A549 (cell line): ENCODE results near the gene KCNK2. TPM values are rescaled to one million over a fixed set of nuclear protein-coding genes. Genes with fewer than 3 reads are reported as not detected.

Experiments used
- ATAC-seq, 2 experiments: fragments of 200-7000 bp in 1 of 2; fragments of >200 bp in 1 of 2; cut with Nextera tagmentation in 1 of 2; cut with Tn5 transposase in 1 of 2; 3 replicates each; pipeline versions ENCODE4 v1.8.0 to v1.9.1; 2018 to 2020; ENCODE audit warnings: mild to moderate bottlenecking in 1 of 2, moderate library complexity in 1 of 2
- CTCF ChIA-PET: fragments of 300-600 bp; sonication (Branson Sonifier 250); formaldehyde crosslinking; extraction: SDS; loops from one replicate; lab custom pipeline; 2021; ENCODE audit warnings: antibody characterized with exemption, inconsistent platforms; lab: Yijun Ruan, JAX
- POLR2A ChIA-PET: fragments of 350-600 bp; formaldehyde crosslinking; extraction: SDS; loops from one replicate; lab custom pipeline; 2021; ENCODE audit warnings: antibody characterized with exemption, inconsistent platforms; lab: Yijun Ruan, JAX
- DNase-seq, 2 experiments: peaks; one replicate each; pipeline versions ENCODE4 v3.0.0 to v3.0.0-alpha.2; 2011 to 2016; ENCODE audit warnings: low read depth in 1 of 2, low spot score in 1 of 2
- FAIRE-seq: peaks from 2 replicates; lab custom pipeline; 2011; peaks lifted over from hg19 to GRCh38; lab: Jason Lieb, UNC
- H3K27ac ChIP-seq, 2 experiments: fragments of >200 bp; sonication (Bioruptor Twin); formaldehyde crosslinking; 3 replicates each; pipeline ENCODE4 v1.5.1; 2016 to 2017
- H3K4me1 ChIP-seq: fragments of >200 bp; sonication (Bioruptor Twin); formaldehyde crosslinking; 3 replicates; pipeline ENCODE4 v1.6.1; 2016
- H3K4me2 ChIP-seq: fragments of >200 bp; sonication (Bioruptor Twin); formaldehyde crosslinking; 3 replicates; pipeline ENCODE4 v1.6.1; 2016
- H3K4me3 ChIP-seq: fragments of >200 bp; sonication (Bioruptor Twin); formaldehyde crosslinking; 3 replicates; pipeline ENCODE4 v1.5.1; 2016
- H3K9me3 ChIP-seq: fragments of >200 bp; sonication (Bioruptor Twin); formaldehyde crosslinking; 3 replicates; pipeline ENCODE4 v1.6.1; 2016
- BCL3 ChIP-seq: fragments of >200 bp; sonication (Bioruptor Twin); formaldehyde crosslinking; IDR thresholded peaks from 3 replicates; pipeline ENCODE4 v1.6.1; 2016
- CTCF ChIP-seq: fragments of >200 bp; sonication (Bioruptor Twin); formaldehyde crosslinking; IDR thresholded peaks from 3 replicates; pipeline ENCODE4 v1.5.1; 2016
- ESRRA ChIP-seq: fragments of 150-350 bp; IDR thresholded peaks from 2 replicates; pipeline ENCODE4 v1.6.1; 2014; ENCODE audit warnings: mild to moderate bottlenecking, low read length, borderline replicate concordance
- FOSL2 ChIP-seq, 2 experiments: fragments of 450-650 bp in 1 of 2; fragments of >200 bp in 1 of 2; sonication (Bioruptor Twin) in 1 of 2; formaldehyde crosslinking; IDR thresholded peaks; 2 replicates each; pipeline versions ENCODE4 v1.5.0 to v1.6.1; 2016 to 2020; ENCODE audit warnings: mild to moderate bottlenecking in 1 of 2, moderate library complexity in 1 of 2
- GATA3 ChIP-seq: IDR thresholded peaks from 2 replicates; pipeline ENCODE4 v1.6.1; 2012; ENCODE audit warnings: borderline replicate concordance
- HOXB13 ChIP-seq: fragments of 250-450 bp; sonication (Bioruptor Pico); IDR thresholded peaks from 2 replicates; pipeline ENCODE4 v1.5.0; 2020; ENCODE audit warnings: low read depth, mild to moderate bottlenecking, moderate library complexity
- MAX ChIP-seq: IDR thresholded peaks from 2 replicates; pipeline ENCODE4 v1.6.1; 2012
- RAD21 ChIP-seq, 2 experiments: fragments of >200 bp in 1 of 2; sonication (Bioruptor Twin) in 1 of 2; formaldehyde crosslinking in 1 of 2; IDR thresholded peaks in 1 of 2; conservative IDR thresholded peaks in 1 of 2; 2 replicates in 1 of 2; 3 replicates in 1 of 2; pipeline ENCODE4 v1.6.1; 2012 to 2018; ENCODE audit warnings: inconsistent platforms in 1 of 2
- RARB ChIP-seq: fragments of 250-450 bp; sonication (Bioruptor Pico); IDR thresholded peaks from 2 replicates; pipeline ENCODE4 v1.8.0; 2021; ENCODE audit warnings: mild to moderate bottlenecking, moderate library complexity
- RNF2 ChIP-seq: fragments of 200-600 bp; sonication (generic); IDR thresholded peaks from 2 replicates; pipeline ENCODE4 v1.6.1; 2016; ENCODE audit warnings: low read depth, mild to moderate bottlenecking, antibody characterized with exemption, moderate library complexity, borderline replicate concordance
- SMC3 ChIP-seq: fragments of >200 bp; sonication (Bioruptor Twin); formaldehyde crosslinking; IDR thresholded peaks from 3 replicates; pipeline ENCODE4 v1.6.1; 2018; ENCODE audit warnings: inconsistent platforms
- SREBF2 ChIP-seq: fragments of 450-650 bp; IDR thresholded peaks from 2 replicates; pipeline ENCODE4 v1.6.1; 2014; ENCODE audit warnings: mild to moderate bottlenecking, moderate library complexity
- ZC3H11A ChIP-seq: fragments of 450-650 bp; IDR thresholded peaks from 2 replicates; pipeline ENCODE4 v1.6.1; 2014; ENCODE audit warnings: antibody characterized with exemption, mild to moderate bottlenecking
- ZFP36 ChIP-seq: fragments of 450-650 bp; IDR thresholded peaks from 2 replicates; pipeline ENCODE4 v1.6.1; 2014; ENCODE audit warnings: borderline replicate concordance; ENCODE audit not compliant: partially characterized antibody
- WGBS: methylation state at CpG from one replicate; pipeline ENCODE4 v1.1.6; 2017; ENCODE audit errors: missing lambda C conversion rate; 5-methylcytosine and 5-hydroxymethylcytosine counted together
- polyA plus RNA-seq, 4 experiments: library from polyadenylated mRNA; depleted of rRNA in 3 of 4; stranded (reverse); fragments of >200 nt; fragmentation: RNase III in 1 of 4; extraction: RNeasy Plus Mini Kit Qiagen cat#74134 plus additional on column Dnase treatment in 1 of 4; gene quantifications; 2 replicates in 3 of 4; 3 replicates in 1 of 4; pipeline ENCODE4 v1.2.3, GENCODE V29; 2011 to 2017
- TF ChIP-seq, protein P1 (sequence below): fragments of 250-450 bp; sonication (Bioruptor Pico); IDR thresholded peaks from 2 replicates; pipeline ENCODE4 v1.5.0; 2021; ENCODE audit warnings: mild to moderate bottlenecking, moderate library complexity, borderline replicate concordance

KCNK2 gene
- polyA plus RNA-seq, 2 of the 4 experiments (the other 2 are of a cell fraction): 0.04 TPM; not detected in 1

DNA sequence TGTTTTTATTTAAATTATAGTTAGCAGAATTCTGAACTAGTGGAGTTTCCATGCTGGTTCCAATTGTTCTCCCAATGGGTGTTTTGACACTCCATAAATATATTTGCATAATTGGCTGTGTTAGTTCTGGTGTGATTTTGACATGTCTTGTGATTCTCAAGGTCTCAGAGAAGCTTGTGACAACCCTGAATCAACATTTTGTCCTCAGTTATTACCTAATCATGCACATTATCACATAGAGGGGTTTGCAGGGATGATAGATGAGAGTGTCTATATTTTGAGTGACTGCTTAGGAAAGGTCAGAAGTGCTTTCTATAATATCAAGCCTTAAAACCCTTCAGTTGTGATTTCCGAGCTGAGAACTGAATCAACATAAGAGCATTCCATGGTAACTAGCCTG lies 11.5 kb upstream of the KCNK2 start:
- no peak for TF ChIP-seq FOSL2 (IDR thresholded peaks at IDR 0.05)
- no peak for TF ChIP-seq FOSL2 (CRISPR knock-in tag; IDR thresholded peaks at IDR 0.05)
- TF ChIP-seq BCL3: no peak
- TF ChIP-seq ZC3H11A: no peak
- TF ChIP-seq RARB: no peak
- TF ChIP-seq GATA3: no peak
- TF ChIP-seq, protein P1, sequence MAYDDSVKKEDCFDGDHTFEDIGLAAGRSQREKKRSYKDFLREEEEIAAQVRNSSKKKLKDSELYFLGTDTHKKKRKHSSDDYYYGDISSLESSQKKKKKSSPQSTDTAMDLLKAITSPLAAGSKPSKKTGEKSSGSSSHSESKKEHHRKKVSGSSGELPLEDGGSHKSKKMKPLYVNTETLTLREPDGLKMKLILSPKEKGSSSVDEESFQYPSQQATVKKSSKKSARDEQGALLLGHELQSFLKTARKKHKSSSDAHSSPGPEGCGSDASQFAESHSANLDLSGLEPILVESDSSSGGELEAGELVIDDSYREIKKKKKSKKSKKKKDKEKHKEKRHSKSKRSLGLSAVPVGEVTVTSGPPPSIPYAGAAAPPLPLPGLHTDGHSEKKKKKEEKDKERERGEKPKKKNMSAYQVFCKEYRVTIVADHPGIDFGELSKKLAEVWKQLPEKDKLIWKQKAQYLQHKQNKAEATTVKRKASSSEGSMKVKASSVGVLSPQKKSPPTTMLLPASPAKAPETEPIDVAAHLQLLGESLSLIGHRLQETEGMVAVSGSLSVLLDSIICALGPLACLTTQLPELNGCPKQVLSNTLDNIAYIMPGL (CRISPR knock-in tag): no peak
- no peak for TF ChIP-seq ESRRA
- TF ChIP-seq HOXB13 (CRISPR knock-in tag): no peak
- TF ChIP-seq MAX: no peak
- TF ChIP-seq RNF2: no peak
- H3K4me3 ChIP-seq: no peak overlapping the region
- CTCF ChIA-PET: interaction anchor here (1.7 kb wide), 1 partner anchor 21 kb away, joined by 6 read pairs; no protein-coding TSS in a partner anchor
- H3K4me2 ChIP-seq: no peak overlapping the region
- 0% methylated on average over 1 of the region's 1 CpG for WGBS
- H3K4me1 ChIP-seq: no peaks in the 10 kb centered on the region
- ATAC-seq (no peak), DNase-seq (no peak), FAIRE-seq (no peak)
- no peaks in the 10 kb centered on the region for H3K9me3 ChIP-seq
- POLR2A ChIA-PET: no interaction called here
- no peak overlapping the region for H3K27ac ChIP-seq

GRCh38 chr1:215076322-215076721 lies 6.2 kb upstream of the KCNK2 start:
- DNase-seq: peak in 1 of 2 experiments; percentile 60
- no peak overlapping the region for H3K4me2 ChIP-seq
- H3K27ac ChIP-seq: no peak overlapping the region
- no peak for FAIRE-seq
- no peaks in the 10 kb centered on the region for H3K4me1 ChIP-seq
- WGBS: 0% methylated on average over 1 of the region's 1 CpG
- POLR2A ChIA-PET: interaction anchor here (0.6 kb wide), 1 partner anchor 427 kb away, joined by 3 read pairs; no protein-coding TSS in a partner anchor
- TF ChIP-seq RAD21 (conservative IDR thresholded peaks at IDR 0.05 in 1 of 2, IDR thresholded peaks at IDR 0.05 in 1 of 2): peak in 1 of 2 experiments; percentile 41; a peak in 2 of 5 replicates
- TF ChIP-seq SREBF2: no peak
- peak; percentile 29; the same call in 1 of the 3 replicates for TF ChIP-seq SMC3
- TF ChIP-seq CTCF: peak; percentile 33; the same call in 2 of the 3 replicates
- ATAC-seq: peak; percentile 84 to 87
- CTCF ChIA-PET: interaction anchor here (0.5 to 1.8 kb wide), 10 partner anchors 9 to 415 kb away, joined by 3 to 5 read pairs (median 3); no protein-coding TSS in a partner anchor
- H3K9me3 ChIP-seq: no peaks in the 10 kb centered on the region
- no peak overlapping the region for H3K4me3 ChIP-seq

- Histone ChIP-seq H3K27ac (no peak overlapping the region), H3K4me2 (no peak overlapping the region), H3K4me1 (peaks cover 7% of the 10 kb centered on the region; the same call in 1 of the 3 replicates), H3K9me3 (no peaks in the 10 kb centered on the region), H3K4me3 (no peak overlapping the region)
- WGBS: 27% methylated on average over 2 of the region's 2 CpGs
- no peak for TF ChIP-seq ZFP36
- TF ChIP-seq SREBF2: no peak
- TF ChIP-seq BCL3: no peak
- ATAC-seq (no peak), DNase-seq (no peak), FAIRE-seq (no peak)
- ChIA-PET CTCF (no interaction called here), POLR2A (no interaction called here)
These were observed 3.1 kb upstream of the KCNK2 start for GRCh38 chr1:215079456-215079855.
